Suprapubic skin (tissue), 4 donors: ENCODE data around the gene RGS12. TPM values are rescaled to one million over a fixed set of nuclear protein-coding genes. Genes with fewer than 3 reads are reported as not detected.

Experiments used
- DNase-seq, 2 donors: peaks; one replicate each; pipeline ENCODE4 v3.0.0-alpha.2; 2019; ENCODE audit warnings: low spot score in 2 of 2
- H3K27ac ChIP-seq: fragments of 200-600 bp; sonication (generic); one replicate; pipeline ENCODE4 v1.5.1; 2019
- H3K27me3 ChIP-seq: fragments of 200-600 bp; sonication (generic); one replicate; pipeline ENCODE4 v1.5.1; 2019
- H3K36me3 ChIP-seq: fragments of 200-600 bp; sonication (generic); one replicate; pipeline ENCODE4 v1.5.1; 2019
- H3K4me1 ChIP-seq: fragments of 200-600 bp; sonication (generic); one replicate; pipeline ENCODE4 v1.5.1; 2019
- H3K4me3 ChIP-seq: fragments of 200-600 bp; sonication (generic); one replicate; pipeline ENCODE4 v1.5.1; 2019; ENCODE audit warnings: mild to moderate bottlenecking
- H3K9me3 ChIP-seq: fragments of 200-600 bp; sonication (generic); one replicate; pipeline ENCODE4 v1.5.1; 2019
- CTCF ChIP-seq, 2 donors: fragments of 200-600 bp in 1 of 2; fragments of 450-650 bp in 1 of 2; sonication (generic) in 1 of 2; IDR thresholded peaks; one replicate each; pipeline ENCODE4 v1.5.1; 2016 to 2019; ENCODE audit warnings: antibody characterized with exemption in 2 of 2, mild to moderate bottlenecking in 1 of 2, moderate library complexity in 1 of 2
- EP300 ChIP-seq: sonication (generic); formaldehyde crosslinking; IDR thresholded peaks from one replicate; pipeline ENCODE4 v1.6.1; 2017; ENCODE audit warnings: antibody characterized with exemption
- POLR2A ChIP-seq, 2 donors: fragments of 450-650 bp; IDR thresholded peaks; one replicate each; pipeline ENCODE4 v1.6.1; 2017; ENCODE audit warnings: antibody characterized with exemption in 2 of 2, mild to moderate bottlenecking in 2 of 2, moderate library complexity in 2 of 2
- POLR2AphosphoS5 ChIP-seq, 3 donors: sonication (generic); formaldehyde crosslinking; IDR thresholded peaks; one replicate each; pipeline ENCODE4 v1.6.1; 2017; ENCODE audit warnings: antibody characterized with exemption in 3 of 3
- WGBS: methylation state at CpG from one replicate; pipeline ENCODE4 v1.1.5; 2018; 5-methylcytosine and 5-hydroxymethylcytosine counted together
- total RNA-seq, 4 donors: library from RNA; depleted of rRNA; stranded (reverse); fragments of >200 nt; gene quantifications; one replicate each; pipeline ENCODE4 v1.1.0, GENCODE V29; 2016

The RGS12 gene
- total RNA-seq, 4 donors from 2014 or later: 65.8 to 246 (median 118) TPM

GRCh38 chr4:3268395-3269104 is 24.3 kb upstream of the RGS12 start:
- H3K27me3 ChIP-seq: peaks cover 2% of the 10 kb centered on the region
- TF ChIP-seq EP300 (no peak), CTCF (IDR thresholded peaks at IDR 0.05) (no peak), POLR2A (IDR thresholded peaks at IDR 0.05) (no peak), POLR2AphosphoS5 (IDR thresholded peaks at IDR 0.05) (no peak)
- H3K9me3 ChIP-seq: no peaks in the 10 kb centered on the region
- no peaks in the 10 kb centered on the region for H3K36me3 ChIP-seq
- peak in 1 of 2 donors; percentile 69 for DNase-seq
- H3K4me3 ChIP-seq: no peak overlapping the region
- 58% methylated on average over 10 of the region's 17 CpGs for WGBS
- H3K4me1 ChIP-seq: no peaks in the 10 kb centered on the region
- no peak overlapping the region for H3K27ac ChIP-seq

- TF ChIP-seq POLR2A (IDR thresholded peaks at IDR 0.05) (no peak), EP300 (no peak), POLR2AphosphoS5 (IDR thresholded peaks at IDR 0.05) (no peak), CTCF (IDR thresholded peaks at IDR 0.05) (no peak)
- Histone ChIP-seq H3K27me3 (peaks cover 2% of the 10 kb centered on the region), H3K4me1 (no peaks in the 10 kb centered on the region), H3K36me3 (no peaks in the 10 kb centered on the region), H3K4me3 (no peak overlapping the region), H3K9me3 (no peaks in the 10 kb centered on the region), H3K27ac (no peak overlapping the region)
- peak in 1 of 2 donors; percentile 72 for DNase-seq
- 68% methylated on average over 17 of the region's 25 CpGs for WGBS
Measured at GRCh38 chr4:3269105-3269927, 23.5 kb upstream of the RGS12 start.

DNA sequence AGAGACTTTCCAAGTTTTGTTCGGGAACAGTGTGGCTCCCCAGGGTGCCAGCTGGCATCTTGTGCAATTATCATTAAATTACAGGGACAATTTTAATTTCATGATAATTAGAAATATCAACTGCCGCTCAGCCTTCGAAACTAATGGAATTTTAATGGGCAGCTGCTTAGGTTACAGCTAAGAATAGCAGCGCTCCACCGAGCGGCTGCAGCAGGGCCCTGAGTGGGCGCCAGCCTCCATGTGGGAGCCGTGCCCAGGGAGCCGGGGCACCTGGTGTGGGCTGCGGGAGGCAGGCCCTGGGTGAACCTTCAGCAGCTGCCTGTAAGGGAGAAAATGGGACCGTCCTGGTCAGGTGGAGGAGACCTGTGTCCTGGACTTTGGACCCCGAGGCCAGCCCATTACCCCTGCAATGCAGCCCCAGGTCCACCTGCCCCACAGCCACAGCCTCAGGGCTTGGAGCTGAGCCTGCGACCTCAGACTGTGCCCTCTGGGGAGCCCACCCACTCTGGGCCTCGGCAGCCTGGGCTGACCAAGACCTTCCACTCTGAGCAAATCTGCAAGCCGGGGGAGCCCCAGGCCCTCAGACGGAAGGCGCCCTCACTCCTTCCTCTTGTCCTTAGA is 22.7 kb upstream of the RGS12 start:
- Histone ChIP-seq H3K27me3 (peaks cover 2% of the 10 kb centered on the region), H3K4me3 (no peak overlapping the region), H3K4me1 (no peaks in the 10 kb centered on the region), H3K9me3 (no peaks in the 10 kb centered on the region), H3K36me3 (no peaks in the 10 kb centered on the region), H3K27ac (no peak overlapping the region)
- TF ChIP-seq CTCF (IDR thresholded peaks at IDR 0.05): no peak
- TF ChIP-seq POLR2AphosphoS5 (IDR thresholded peaks at IDR 0.05): no peak
- TF ChIP-seq EP300: no peak
- no peak for TF ChIP-seq POLR2A (IDR thresholded peaks at IDR 0.05)
- 51% methylated on average over 16 of the region's 17 CpGs for WGBS
- peak in 1 of 2 donors; percentile 53 for DNase-seq

DNA sequence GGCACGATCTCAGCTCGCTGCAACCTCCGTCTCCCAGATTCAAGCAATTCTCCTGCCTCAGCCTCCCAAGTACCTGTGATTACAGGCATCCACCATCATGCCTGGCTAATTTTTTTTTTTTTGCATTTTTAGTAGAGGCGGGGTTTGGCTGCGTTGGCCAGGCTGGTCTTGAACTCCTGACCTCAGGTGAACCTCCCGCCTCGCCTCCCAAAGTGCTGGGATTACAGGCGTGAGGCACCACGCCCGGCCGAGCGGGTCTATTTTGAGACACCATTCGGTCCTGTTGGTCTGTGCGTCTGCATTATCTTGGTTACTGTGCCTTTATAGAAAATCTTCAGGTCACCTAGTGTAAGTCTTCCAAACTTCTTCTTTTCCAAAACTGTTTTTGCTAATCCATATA is 21.7 kb upstream of the RGS12 start:
- H3K27ac ChIP-seq: no peak overlapping the region
- TF ChIP-seq EP300 (no peak), POLR2AphosphoS5 (IDR thresholded peaks at IDR 0.05) (no peak), POLR2A (IDR thresholded peaks at IDR 0.05) (no peak), CTCF (IDR thresholded peaks at IDR 0.05) (no peak)
- H3K36me3 ChIP-seq: no peaks in the 10 kb centered on the region
- no peak overlapping the region for H3K4me3 ChIP-seq
- peak in 1 of 2 donors; percentile 69 for DNase-seq
- H3K27me3 ChIP-seq: peaks cover under 1% of the 10 kb centered on the region
- 82% methylated on average over 14 of the region's 14 CpGs for WGBS
- no peaks in the 10 kb centered on the region for H3K9me3 ChIP-seq
- H3K4me1 ChIP-seq: no peaks in the 10 kb centered on the region

- no peak overlapping the region for H3K4me3 ChIP-seq
- no peaks in the 10 kb centered on the region for H3K4me1 ChIP-seq
- no peaks in the 10 kb centered on the region for H3K9me3 ChIP-seq
- no peak overlapping the region for H3K27ac ChIP-seq
- no peaks in the 10 kb centered on the region for H3K36me3 ChIP-seq
- 80% methylated on average over 9 of the region's 9 CpGs for WGBS
- DNase-seq: peak in 1 of 2 donors; percentile 44
- no peak for TF ChIP-seq POLR2A (IDR thresholded peaks at IDR 0.05)
- TF ChIP-seq CTCF (IDR thresholded peaks at IDR 0.05): no peak
- TF ChIP-seq POLR2AphosphoS5 (IDR thresholded peaks at IDR 0.05): no peak
- TF ChIP-seq EP300: no peak
- H3K27me3 ChIP-seq: no peaks in the 10 kb centered on the region
Measured at GRCh38 chr4:3276986-3277385, 15.8 kb upstream of the RGS12 start.
